Choroid plexus epithelial cell (primary cell): Measurements from ENCODE around the gene RAB5A.
"Not testable (repeated sequence)": the region's sequence is repeated elsewhere in the genome, so short reads cannot be mapped to it uniquely, and the experiment has no call there.

ENCODE experiments used
- DNase-seq: peaks from one replicate; pipeline ENCODE4 v3.0.0-alpha.2; 2010; ENCODE audit warnings: low read depth
- H3K4me3 ChIP-seq: 2 replicates; pipeline ENCODE4 v1.5.1; 2011; ENCODE audit warnings: low read depth, mild to moderate bottlenecking, control low read depth, low read length, moderate library complexity
- TF ChIP-seq, protein P1 (sequence below): conservative IDR thresholded peaks from 2 replicates; pipeline ENCODE4 v1.5.1; 2011; ENCODE audit warnings: low read depth, mild to moderate bottlenecking, control low read depth, inconsistent platforms, low read length, moderate library complexity

Gene RAB5A

DNA sequence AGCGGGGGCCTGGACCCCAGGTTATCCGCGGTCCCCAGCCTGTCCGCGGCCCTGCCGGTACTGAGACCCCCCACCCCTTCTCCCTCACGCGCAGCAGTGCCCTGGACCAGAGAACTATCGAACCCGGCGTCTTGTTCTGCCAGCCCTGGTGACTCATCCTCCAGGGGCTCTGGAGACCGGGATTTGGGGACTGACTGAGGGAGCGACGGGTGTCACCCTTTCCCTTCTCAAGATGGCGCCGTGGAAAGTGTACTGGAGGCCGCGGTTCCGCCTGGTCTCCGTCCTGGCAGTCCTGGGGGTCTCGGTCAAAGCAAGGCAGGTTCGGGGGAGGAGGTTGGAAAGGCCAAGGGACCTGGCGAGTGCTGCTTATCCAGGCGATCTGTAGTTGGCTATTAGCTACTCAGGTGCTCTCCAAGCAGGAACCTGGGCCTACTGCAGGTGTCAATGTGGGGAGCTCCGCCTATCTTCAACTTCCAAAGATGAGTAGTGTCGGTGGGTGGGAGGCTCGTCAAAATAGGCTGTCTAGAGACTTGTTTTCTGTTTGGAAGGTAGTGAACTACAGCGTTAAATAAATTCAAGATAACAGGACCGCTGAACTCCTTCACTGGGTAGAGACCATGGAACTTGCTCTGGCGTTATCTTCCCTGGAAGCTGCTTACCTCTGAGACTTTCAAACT, 790 bp downstream of the RAB5A start:
- TF ChIP-seq, protein P1, sequence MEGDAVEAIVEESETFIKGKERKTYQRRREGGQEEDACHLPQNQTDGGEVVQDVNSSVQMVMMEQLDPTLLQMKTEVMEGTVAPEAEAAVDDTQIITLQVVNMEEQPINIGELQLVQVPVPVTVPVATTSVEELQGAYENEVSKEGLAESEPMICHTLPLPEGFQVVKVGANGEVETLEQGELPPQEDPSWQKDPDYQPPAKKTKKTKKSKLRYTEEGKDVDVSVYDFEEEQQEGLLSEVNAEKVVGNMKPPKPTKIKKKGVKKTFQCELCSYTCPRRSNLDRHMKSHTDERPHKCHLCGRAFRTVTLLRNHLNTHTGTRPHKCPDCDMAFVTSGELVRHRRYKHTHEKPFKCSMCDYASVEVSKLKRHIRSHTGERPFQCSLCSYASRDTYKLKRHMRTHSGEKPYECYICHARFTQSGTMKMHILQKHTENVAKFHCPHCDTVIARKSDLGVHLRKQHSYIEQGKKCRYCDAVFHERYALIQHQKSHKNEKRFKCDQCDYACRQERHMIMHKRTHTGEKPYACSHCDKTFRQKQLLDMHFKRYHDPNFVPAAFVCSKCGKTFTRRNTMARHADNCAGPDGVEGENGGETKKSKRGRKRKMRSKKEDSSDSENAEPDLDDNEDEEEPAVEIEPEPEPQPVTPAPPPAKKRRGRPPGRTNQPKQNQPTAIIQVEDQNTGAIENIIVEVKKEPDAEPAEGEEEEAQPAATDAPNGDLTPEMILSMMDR = no peak
- DNase-seq = peak; percentile 35

DNA sequence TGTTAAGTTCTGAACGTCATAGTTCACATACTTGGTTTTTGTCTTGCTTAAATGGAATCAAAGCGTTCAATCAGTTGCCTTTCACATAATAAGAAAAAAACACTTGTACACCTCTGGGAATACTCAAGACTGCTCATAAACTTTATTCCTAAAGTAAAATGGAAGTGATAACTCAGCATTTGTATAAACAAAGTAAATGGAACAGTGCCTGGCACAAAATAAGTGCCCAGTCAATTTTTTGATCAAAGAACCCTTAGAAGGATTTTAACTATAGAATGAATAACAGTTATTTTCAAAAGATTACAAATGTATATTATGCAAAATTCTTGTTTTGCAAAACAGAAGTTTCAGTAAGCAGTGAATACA, 1.3 kb downstream of the RAB5A start:
- H3K4me3 ChIP-seq = peak overlapping the region; percentile 97
- DNase-seq = no peak
- TF ChIP-seq, protein P1 = no peak

More for the DNA sequence above, 790 bp downstream of the RAB5A start:
- H3K4me3 ChIP-seq = peak overlapping the region; percentile 97

DNA sequence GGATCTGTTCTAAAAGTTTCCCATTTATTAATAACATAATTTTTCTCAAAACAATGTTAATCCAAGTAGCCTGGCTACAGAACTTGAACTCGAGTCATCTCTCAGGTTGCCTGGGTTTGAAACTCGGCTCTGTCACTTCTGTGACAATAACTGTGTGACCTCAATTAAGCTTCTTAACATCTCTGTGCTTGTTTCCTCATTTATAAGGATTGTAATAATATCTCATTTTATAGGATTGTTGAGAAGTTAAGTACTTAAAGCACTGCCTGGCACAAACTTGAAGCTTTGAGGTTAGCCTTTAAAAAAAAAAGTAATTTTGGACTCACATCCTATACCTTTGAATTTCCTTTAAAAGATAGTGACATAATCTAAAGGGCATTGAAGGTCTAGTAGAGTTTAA, 3.4 kb downstream of the RAB5A start:
- TF ChIP-seq, protein P1 = no peak
- DNase-seq = no peak
- no peak overlapping the region for H3K4me3 ChIP-seq

DNA sequence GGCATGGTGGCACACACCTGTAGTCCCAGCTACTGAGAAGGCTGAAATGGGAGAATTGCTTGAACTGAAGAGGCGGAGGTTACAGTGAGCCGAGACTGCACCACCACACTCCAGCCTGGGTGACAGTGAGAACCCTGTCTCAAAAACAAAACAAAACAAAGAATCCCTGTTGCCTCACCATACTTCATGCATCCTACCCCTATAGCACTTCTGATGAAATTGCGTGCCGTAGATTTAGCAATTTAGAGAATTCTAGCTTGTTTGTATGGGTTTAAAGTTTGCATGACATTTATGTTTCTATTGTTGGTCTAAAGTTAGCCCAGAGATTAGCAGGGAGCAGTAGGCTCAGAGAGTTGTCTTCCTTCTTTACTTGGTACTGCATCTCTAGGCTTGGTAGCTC, 7.8 kb downstream of the RAB5A start:
- DNase-seq = no peak
- TF ChIP-seq, protein P1 = no peak
- no peak overlapping the region for H3K4me3 ChIP-seq

DNA sequence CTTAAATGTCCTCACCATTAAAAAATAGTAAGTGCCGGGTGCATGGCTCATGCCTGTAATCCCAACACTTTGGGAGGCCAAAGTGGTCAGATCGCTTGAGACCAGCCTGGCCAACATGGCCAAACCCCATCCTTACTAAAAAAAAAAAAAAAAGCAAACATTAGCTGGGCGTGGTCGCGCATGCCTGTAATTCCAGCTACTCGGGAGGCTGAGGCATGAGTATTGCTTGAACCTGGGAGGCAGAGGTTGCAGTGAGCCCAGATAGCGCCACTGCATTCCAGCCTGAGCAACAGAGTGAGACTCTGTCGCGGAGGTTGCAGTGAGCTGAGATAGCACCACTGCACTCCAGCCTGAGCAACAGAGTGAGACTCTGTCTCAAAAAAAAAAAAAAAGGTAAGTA, 10.5 kb downstream of the RAB5A start:
- H3K4me3 ChIP-seq, DNase-seq: not testable (repeated sequence)

DNA sequence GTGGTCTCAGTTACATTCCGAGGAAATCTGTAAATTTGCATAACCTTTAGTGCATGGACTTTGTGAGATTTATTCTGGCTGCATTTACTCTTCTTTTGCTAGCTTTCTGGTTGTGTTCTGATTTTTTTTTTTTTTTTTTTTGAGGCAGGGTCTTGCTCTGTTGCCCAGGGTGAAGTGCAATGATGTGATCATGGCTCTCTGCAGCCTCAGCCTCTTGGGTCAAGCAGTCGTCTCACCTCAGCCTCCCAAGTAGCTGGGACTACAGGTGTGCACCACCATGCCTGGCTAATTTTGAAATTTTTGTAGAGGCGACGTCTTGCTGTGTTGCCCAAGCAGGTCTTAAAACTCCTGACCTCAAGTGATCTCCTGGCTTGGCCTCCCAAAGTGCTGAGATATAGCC, 12.6 kb downstream of the RAB5A start:
- no peak for DNase-seq
- H3K4me3 ChIP-seq = no peak overlapping the region
- TF ChIP-seq, protein P1 = no peak

DNA sequence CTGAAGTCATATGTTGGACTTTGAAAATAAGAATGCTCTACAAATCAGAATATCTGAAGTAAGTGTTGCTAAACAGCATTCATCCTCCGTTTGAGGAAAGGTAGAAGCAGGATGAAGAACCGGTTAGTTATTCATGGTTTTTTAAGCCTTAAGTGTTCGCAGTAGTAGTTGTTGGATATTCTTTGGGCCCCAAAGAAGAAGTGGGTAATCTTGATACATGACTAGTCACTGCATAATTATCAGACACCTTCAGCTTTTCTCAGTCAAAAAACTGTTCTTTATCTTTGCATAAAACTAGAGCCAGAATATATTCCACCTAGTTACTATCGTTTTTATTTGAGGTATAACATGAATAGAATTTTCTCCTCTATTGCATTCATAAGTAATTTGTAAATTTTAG, 13.8 kb downstream of the RAB5A start:
- DNase-seq = no peak
- H3K4me3 ChIP-seq = no peak overlapping the region
- TF ChIP-seq, protein P1 = no peak
